GM23338 (cell line): ENCODE measurements around the gene NEU1.
"Not testable (repeated sequence)": the region's sequence is repeated elsewhere in the genome, so short reads cannot be mapped to it uniquely, and the experiment has no call there.

Experiments used
- CREB1 ChIP-seq: fragments of 250-450 bp; sonication (Bioruptor Pico); IDR thresholded peaks from 2 replicates; pipeline ENCODE4 v1.5.0; 2020; ENCODE audit warnings: low read depth, mild to moderate bottlenecking, moderate library complexity
- CTCF ChIP-seq, 2 experiments: fragments of 200-600 bp in 1 of 2; sonication (generic) in 1 of 2; conservative IDR thresholded peaks; 2 replicates each; pipeline versions ENCODE4 v1.5.1 to v1.6.1; 2016 to 2017; ENCODE audit warnings: antibody characterized with exemption in 2 of 2, low read depth in 2 of 2, mild to moderate bottlenecking in 2 of 2, moderate library complexity in 1 of 2
- ETS1 ChIP-seq: IDR thresholded peaks from 2 replicates; pipeline ENCODE4 v1.6.1; 2016; ENCODE audit warnings: antibody characterized with exemption
- EZH2 ChIP-seq: fragments of 200-600 bp; sonication (generic); IDR thresholded peaks from one replicate; pipeline ENCODE4 v1.8.0; 2017; ENCODE audit warnings: antibody characterized with exemption, mild to moderate bottlenecking, low read depth; ENCODE audit not compliant: unreplicated experiment
- EZH2phosphoT487 ChIP-seq: fragments of 200-600 bp; sonication (generic); IDR thresholded peaks from one replicate; pipeline ENCODE4 v1.8.1; 2018; ENCODE audit warnings: antibody characterized with exemption; ENCODE audit not compliant: unreplicated experiment
- JUNB ChIP-seq: IDR thresholded peaks from one replicate; pipeline ENCODE4 v1.6.1; 2016; ENCODE audit warnings: antibody characterized with exemption; ENCODE audit not compliant: unreplicated experiment
- NANOG ChIP-seq: IDR thresholded peaks from 2 replicates; pipeline ENCODE4 v1.6.1; 2016; ENCODE audit warnings: antibody characterized with exemption, borderline replicate concordance
- POLR2AphosphoS5 ChIP-seq: IDR thresholded peaks from 2 replicates; pipeline ENCODE4 v1.6.1; 2016; ENCODE audit warnings: antibody characterized with exemption, low read depth
- REST ChIP-seq: IDR thresholded peaks from one replicate; pipeline ENCODE4 v1.6.1; 2018; ENCODE audit warnings: antibody characterized with exemption; ENCODE audit not compliant: unreplicated experiment
- STAT1 ChIP-seq: IDR thresholded peaks from one replicate; pipeline ENCODE4 v1.6.1; 2016; ENCODE audit warnings: antibody characterized with exemption; ENCODE audit not compliant: unreplicated experiment
- ZNF114 ChIP-seq: fragments of 250-450 bp; sonication (Bioruptor Pico); IDR thresholded peaks from 2 replicates; pipeline ENCODE4 v1.5.0; 2020; ENCODE audit warnings: mild to moderate bottlenecking, moderate library complexity
- ZNF331 ChIP-seq: fragments of 250-450 bp; sonication (Bioruptor Pico); IDR thresholded peaks from 2 replicates; pipeline ENCODE4 v1.5.0; 2020; ENCODE audit warnings: low read depth, mild to moderate bottlenecking, moderate library complexity

- not testable (repeated sequence) for TF ChIP-seq CTCF (conservative IDR thresholded peaks at IDR 0.05; ENCODE audit: low read depth in 2 of 2); CREB1 (CRISPR knock-in tag); EZH2; ETS1; POLR2AphosphoS5; JUNB; REST; EZH2phosphoT487; NANOG; ZNF114 (CRISPR knock-in tag); STAT1; ZNF331 (CRISPR knock-in tag)
These were observed 6.0 kb upstream of the NEU1 start for GRCh38 chr6:31868658-31868971.
